K562 (cell line): Measurements from ENCODE around the gene GAPDH.

Source experiments
- CHD1 ChIP-seq: fragments of 200-600 bp; sonication (generic); IDR thresholded peaks from one replicate; pipeline ENCODE4 v1.6.1; 2012; ENCODE audit warnings: mild to moderate bottlenecking, moderate library complexity, low read length, inconsistent platforms
- SREBF2 ChIP-seq: sonication (generic); formaldehyde crosslinking; IDR thresholded peaks from 2 replicates; pipeline ENCODE4 v1.4.0; 2020; ENCODE audit warnings: mild to moderate bottlenecking, missing genetic modification reagents
- STAT5A ChIP-seq: IDR thresholded peaks from 2 replicates; pipeline ENCODE4 v1.6.1; 2012; ENCODE audit warnings: low read length, inconsistent platforms, borderline replicate concordance
- ZNF239 ChIP-seq: fragments of 250-450 bp; sonication (Bioruptor Pico); IDR thresholded peaks from 2 replicates; pipeline ENCODE4 v1.4.0; 2020; ENCODE audit warnings: mild to moderate bottlenecking
- ZNF780A ChIP-seq: fragments of 250-450 bp; sonication (Bioruptor Pico); IDR thresholded peaks from 2 replicates; pipeline ENCODE4 v1.5.0; 2021; ENCODE audit warnings: mild to moderate bottlenecking
- TF ChIP-seq, protein P1 (sequence below), 3 experiments: IDR thresholded peaks in 2 of 3; conservative IDR thresholded peaks in 1 of 3; 2 replicates each; pipeline ENCODE4 v1.5.1; 2011 to 2012; ENCODE audit warnings: low read length in 3 of 3, mild to moderate bottlenecking in 3 of 3, control low read depth in 2 of 3, improper control_type of control experiment in 1 of 3, inconsistent platforms in 1 of 3, low read depth in 1 of 3, mixed read lengths in 1 of 3, moderate library complexity in 1 of 3; ENCODE audit not compliant: insufficient read depth in 2 of 3

DNA sequence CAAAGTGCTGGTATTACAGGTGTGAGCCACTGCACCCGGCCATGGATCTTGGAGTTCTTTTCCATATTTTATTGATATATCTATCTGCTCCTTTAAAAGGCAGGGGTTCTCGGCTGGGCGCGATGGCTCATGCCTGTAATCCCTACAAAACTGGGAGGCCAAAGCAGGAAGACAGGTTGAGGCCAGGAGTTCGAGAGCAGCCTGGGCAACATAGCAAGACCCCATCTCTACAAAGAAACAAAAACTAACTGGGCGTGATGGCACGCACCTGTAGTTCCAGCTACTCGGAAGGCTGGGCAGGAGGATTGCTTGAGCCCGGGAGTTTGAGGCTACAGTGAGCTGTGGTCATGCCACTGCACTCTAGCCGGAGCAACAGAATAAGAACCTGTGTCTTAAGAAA lies 12.1 kb upstream of the GAPDH start:
- TF ChIP-seq, protein P1, sequence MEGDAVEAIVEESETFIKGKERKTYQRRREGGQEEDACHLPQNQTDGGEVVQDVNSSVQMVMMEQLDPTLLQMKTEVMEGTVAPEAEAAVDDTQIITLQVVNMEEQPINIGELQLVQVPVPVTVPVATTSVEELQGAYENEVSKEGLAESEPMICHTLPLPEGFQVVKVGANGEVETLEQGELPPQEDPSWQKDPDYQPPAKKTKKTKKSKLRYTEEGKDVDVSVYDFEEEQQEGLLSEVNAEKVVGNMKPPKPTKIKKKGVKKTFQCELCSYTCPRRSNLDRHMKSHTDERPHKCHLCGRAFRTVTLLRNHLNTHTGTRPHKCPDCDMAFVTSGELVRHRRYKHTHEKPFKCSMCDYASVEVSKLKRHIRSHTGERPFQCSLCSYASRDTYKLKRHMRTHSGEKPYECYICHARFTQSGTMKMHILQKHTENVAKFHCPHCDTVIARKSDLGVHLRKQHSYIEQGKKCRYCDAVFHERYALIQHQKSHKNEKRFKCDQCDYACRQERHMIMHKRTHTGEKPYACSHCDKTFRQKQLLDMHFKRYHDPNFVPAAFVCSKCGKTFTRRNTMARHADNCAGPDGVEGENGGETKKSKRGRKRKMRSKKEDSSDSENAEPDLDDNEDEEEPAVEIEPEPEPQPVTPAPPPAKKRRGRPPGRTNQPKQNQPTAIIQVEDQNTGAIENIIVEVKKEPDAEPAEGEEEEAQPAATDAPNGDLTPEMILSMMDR (IDR thresholded peaks at IDR 0.05 in 2 of 3, conservative IDR thresholded peaks at IDR 0.05 in 1 of 3; ENCODE audit: insufficient read depth in 2 of 3, low read depth in 1 of 3, low read length in 3 of 3), result no peak
- TF ChIP-seq SREBF2 (CRISPR knock-in tag) (no peak), ZNF780A (CRISPR knock-in tag) (no peak), ZNF239 (CRISPR knock-in tag) (no peak), STAT5A (no peak), CHD1 (no peak)
